GM23338 (cell line): Measurements from ENCODE around the gene ZNF865. TPM values are rescaled to one million over a fixed set of nuclear protein-coding genes. Genes with fewer than 3 reads are reported as not detected.
A peak's percentile ranks its signal among the peaks of the same experiment; 100 is the strongest.

Source experiments
- ATAC-seq: fragments of 200-7000 bp; cut with Tn5 transposase; 3 replicates; pipeline ENCODE4 v1.9.1; 2020
- DNase-seq: peaks from one replicate; pipeline ENCODE4 v3.0.0-alpha.2; 2015; ENCODE audit warnings: low spot score
- H2AFZ ChIP-seq: fragments of 200-600 bp; sonication (generic); 2 replicates; pipeline ENCODE4 v1.8.0; 2016; ENCODE audit warnings: antibody characterized with exemption, mild to moderate bottlenecking, moderate library complexity
- H3F3A ChIP-seq: fragments of 200-600 bp; sonication (generic); replicated peaks from 2 replicates; pipeline ENCODE4 v1.8.0; 2017; ENCODE audit warnings: antibody characterized with exemption, mixed run types, low read depth
- H3K27ac ChIP-seq: fragments of 200-600 bp; sonication (generic); 2 replicates; pipeline ENCODE4 v1.6.1; 2016; ENCODE audit warnings: low read depth
- H3K27me3 ChIP-seq: fragments of 200-600 bp; sonication (generic); 2 replicates; pipeline ENCODE4 v1.8.0; 2016; ENCODE audit warnings: mild to moderate bottlenecking, mixed run types, moderate library complexity; ENCODE audit not compliant: insufficient read depth
- H3K36me3 ChIP-seq: fragments of 200-600 bp; sonication (generic); 2 replicates; pipeline ENCODE4 v1.8.0; 2016; ENCODE audit warnings: mild to moderate bottlenecking; ENCODE audit not compliant: insufficient read depth
- H3K4me1 ChIP-seq: fragments of 200-600 bp; sonication (generic); 2 replicates; pipeline ENCODE4 v1.8.0; 2016; ENCODE audit warnings: mild to moderate bottlenecking, moderate library complexity; ENCODE audit not compliant: insufficient read depth
- H3K4me2 ChIP-seq: fragments of 200-600 bp; sonication (generic); 2 replicates; pipeline ENCODE4 v1.7.1; 2017; ENCODE audit warnings: mixed run types
- H3K4me3 ChIP-seq: fragments of 200-600 bp; sonication (generic); 2 replicates; pipeline ENCODE4 v1.6.1; 2016; ENCODE audit warnings: mixed run types
- H3K79me2 ChIP-seq: fragments of 200-600 bp; sonication (generic); replicated peaks from 2 replicates; pipeline ENCODE4 v1.8.0; 2017; ENCODE audit warnings: mild to moderate bottlenecking; ENCODE audit not compliant: insufficient read depth
- H3K9me2 ChIP-seq: fragments of 200-600 bp; sonication (generic); 2 replicates; pipeline ENCODE4 v1.8.0; 2017; ENCODE audit not compliant: insufficient read depth
- H4K20me1 ChIP-seq: fragments of 200-600 bp; sonication (generic); replicated peaks from 2 replicates; pipeline ENCODE4 v1.8.0; 2017; ENCODE audit warnings: mild to moderate bottlenecking; ENCODE audit not compliant: insufficient read depth
- H3K27ac Mint-ChIP-seq: 2 replicates; pipeline ENCODE4 v1.8.0; 2020; ENCODE audit warnings: inconsistent platforms, mild to moderate bottlenecking, moderate library complexity, mixed read lengths
- H3K27me3 Mint-ChIP-seq: 3 replicates; pipeline ENCODE4 v1.8.0; 2022; ENCODE audit warnings: low read depth, mild to moderate bottlenecking, moderate library complexity, mixed read lengths, inconsistent platforms; ENCODE audit not compliant: insufficient read depth, poor library complexity
- H3K36me3 Mint-ChIP-seq: 3 replicates; pipeline ENCODE4 v1.8.0; 2021; ENCODE audit warnings: low read depth, mild to moderate bottlenecking, inconsistent platforms, moderate library complexity, mixed read lengths
- H3K4me1 Mint-ChIP-seq: 3 replicates; pipeline ENCODE4 v1.8.0; 2020; ENCODE audit warnings: mild to moderate bottlenecking, inconsistent platforms, mixed read lengths
- H3K4me3 Mint-ChIP-seq: 3 replicates; pipeline ENCODE4 v1.8.0; 2021; ENCODE audit warnings: moderate library complexity, mild to moderate bottlenecking, inconsistent platforms, mixed read lengths
- H3K9me3 Mint-ChIP-seq: 3 replicates; pipeline ENCODE4 v1.8.0; 2020; ENCODE audit warnings: moderate library complexity, mild to moderate bottlenecking, inconsistent platforms, mixed read lengths
- EZH2phosphoT487 ChIP-seq: fragments of 200-600 bp; sonication (generic); IDR thresholded peaks from one replicate; pipeline ENCODE4 v1.8.1; 2018; ENCODE audit warnings: antibody characterized with exemption; ENCODE audit not compliant: unreplicated experiment
- JUNB ChIP-seq: IDR thresholded peaks from one replicate; pipeline ENCODE4 v1.6.1; 2016; ENCODE audit warnings: antibody characterized with exemption; ENCODE audit not compliant: unreplicated experiment
- POLR2AphosphoS5 ChIP-seq: IDR thresholded peaks from 2 replicates; pipeline ENCODE4 v1.6.1; 2016; ENCODE audit warnings: antibody characterized with exemption, low read depth
- STAT1 ChIP-seq: IDR thresholded peaks from one replicate; pipeline ENCODE4 v1.6.1; 2016; ENCODE audit warnings: antibody characterized with exemption; ENCODE audit not compliant: unreplicated experiment
- polyA plus RNA-seq: library from polyadenylated mRNA; unstranded; fragments of >200 nt; fragmentation: Nextera tagmentation; extraction: Ambion mirVana; gene quantifications from 2 replicates; pipeline ENCODE4 v1.2.1, GENCODE V29; 2016
- total RNA-seq: library from RNA; depleted of rRNA; stranded (reverse); fragments of >200 nt; shearing (Covaris generic); gene quantifications from 2 replicates; pipeline ENCODE4 v1.2.3, GENCODE V29; 2014
- TF ChIP-seq, protein P1 (sequence below): fragments of 250-450 bp; sonication (Bioruptor Pico); IDR thresholded peaks from 2 replicates; pipeline ENCODE4 v1.5.0; 2020; ENCODE audit warnings: mild to moderate bottlenecking, moderate library complexity
- TF ChIP-seq, protein P2 (sequence below), 2 experiments: fragments of 200-600 bp in 1 of 2; sonication (generic) in 1 of 2; conservative IDR thresholded peaks; 2 replicates each; pipeline versions ENCODE4 v1.5.1 to v1.6.1; 2016 to 2017; ENCODE audit warnings: antibody characterized with exemption in 2 of 2, low read depth in 2 of 2, mild to moderate bottlenecking in 2 of 2, moderate library complexity in 1 of 2
- TF ChIP-seq, protein P3 (sequence below): IDR thresholded peaks from one replicate; pipeline ENCODE4 v1.6.1; 2018; ENCODE audit warnings: antibody characterized with exemption; ENCODE audit not compliant: unreplicated experiment

ZNF865 gene
- total and polyA plus RNA-seq, 2 experiments from 2014 or later = 2.2 to 12.1 TPM

DNA sequence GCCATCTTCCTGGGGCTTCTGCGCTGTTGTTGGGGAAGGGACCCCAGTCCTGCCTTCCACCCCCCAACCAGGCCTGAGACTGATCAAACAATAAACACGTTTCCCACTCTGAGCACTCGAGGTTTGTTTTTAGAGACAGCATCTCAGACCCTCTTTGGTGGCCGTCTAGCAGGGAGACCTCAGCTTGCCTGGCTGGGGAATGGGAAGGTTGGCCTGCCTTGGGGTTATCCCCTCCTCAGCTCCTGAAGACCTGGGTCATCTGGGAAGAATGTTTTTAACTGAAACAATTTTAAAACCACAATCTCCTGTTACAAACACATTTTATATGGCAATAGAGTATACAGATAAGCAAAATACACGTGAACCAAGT is 40.0 kb downstream of the ZNF865 start:
- H3K4me3 ChIP-seq = no peak overlapping the region
- no peak for DNase-seq
- no peaks in the 10 kb centered on the region; the same call in 1 of the 2 replicates for H3K4me1 ChIP-seq
- H3K36me3 Mint-ChIP-seq = peaks cover 37% of the 10 kb centered on the region
- H3K27ac ChIP-seq = no peak overlapping the region
- H3K27me3 ChIP-seq = no peaks in the 10 kb centered on the region
- TF ChIP-seq, protein P1, sequence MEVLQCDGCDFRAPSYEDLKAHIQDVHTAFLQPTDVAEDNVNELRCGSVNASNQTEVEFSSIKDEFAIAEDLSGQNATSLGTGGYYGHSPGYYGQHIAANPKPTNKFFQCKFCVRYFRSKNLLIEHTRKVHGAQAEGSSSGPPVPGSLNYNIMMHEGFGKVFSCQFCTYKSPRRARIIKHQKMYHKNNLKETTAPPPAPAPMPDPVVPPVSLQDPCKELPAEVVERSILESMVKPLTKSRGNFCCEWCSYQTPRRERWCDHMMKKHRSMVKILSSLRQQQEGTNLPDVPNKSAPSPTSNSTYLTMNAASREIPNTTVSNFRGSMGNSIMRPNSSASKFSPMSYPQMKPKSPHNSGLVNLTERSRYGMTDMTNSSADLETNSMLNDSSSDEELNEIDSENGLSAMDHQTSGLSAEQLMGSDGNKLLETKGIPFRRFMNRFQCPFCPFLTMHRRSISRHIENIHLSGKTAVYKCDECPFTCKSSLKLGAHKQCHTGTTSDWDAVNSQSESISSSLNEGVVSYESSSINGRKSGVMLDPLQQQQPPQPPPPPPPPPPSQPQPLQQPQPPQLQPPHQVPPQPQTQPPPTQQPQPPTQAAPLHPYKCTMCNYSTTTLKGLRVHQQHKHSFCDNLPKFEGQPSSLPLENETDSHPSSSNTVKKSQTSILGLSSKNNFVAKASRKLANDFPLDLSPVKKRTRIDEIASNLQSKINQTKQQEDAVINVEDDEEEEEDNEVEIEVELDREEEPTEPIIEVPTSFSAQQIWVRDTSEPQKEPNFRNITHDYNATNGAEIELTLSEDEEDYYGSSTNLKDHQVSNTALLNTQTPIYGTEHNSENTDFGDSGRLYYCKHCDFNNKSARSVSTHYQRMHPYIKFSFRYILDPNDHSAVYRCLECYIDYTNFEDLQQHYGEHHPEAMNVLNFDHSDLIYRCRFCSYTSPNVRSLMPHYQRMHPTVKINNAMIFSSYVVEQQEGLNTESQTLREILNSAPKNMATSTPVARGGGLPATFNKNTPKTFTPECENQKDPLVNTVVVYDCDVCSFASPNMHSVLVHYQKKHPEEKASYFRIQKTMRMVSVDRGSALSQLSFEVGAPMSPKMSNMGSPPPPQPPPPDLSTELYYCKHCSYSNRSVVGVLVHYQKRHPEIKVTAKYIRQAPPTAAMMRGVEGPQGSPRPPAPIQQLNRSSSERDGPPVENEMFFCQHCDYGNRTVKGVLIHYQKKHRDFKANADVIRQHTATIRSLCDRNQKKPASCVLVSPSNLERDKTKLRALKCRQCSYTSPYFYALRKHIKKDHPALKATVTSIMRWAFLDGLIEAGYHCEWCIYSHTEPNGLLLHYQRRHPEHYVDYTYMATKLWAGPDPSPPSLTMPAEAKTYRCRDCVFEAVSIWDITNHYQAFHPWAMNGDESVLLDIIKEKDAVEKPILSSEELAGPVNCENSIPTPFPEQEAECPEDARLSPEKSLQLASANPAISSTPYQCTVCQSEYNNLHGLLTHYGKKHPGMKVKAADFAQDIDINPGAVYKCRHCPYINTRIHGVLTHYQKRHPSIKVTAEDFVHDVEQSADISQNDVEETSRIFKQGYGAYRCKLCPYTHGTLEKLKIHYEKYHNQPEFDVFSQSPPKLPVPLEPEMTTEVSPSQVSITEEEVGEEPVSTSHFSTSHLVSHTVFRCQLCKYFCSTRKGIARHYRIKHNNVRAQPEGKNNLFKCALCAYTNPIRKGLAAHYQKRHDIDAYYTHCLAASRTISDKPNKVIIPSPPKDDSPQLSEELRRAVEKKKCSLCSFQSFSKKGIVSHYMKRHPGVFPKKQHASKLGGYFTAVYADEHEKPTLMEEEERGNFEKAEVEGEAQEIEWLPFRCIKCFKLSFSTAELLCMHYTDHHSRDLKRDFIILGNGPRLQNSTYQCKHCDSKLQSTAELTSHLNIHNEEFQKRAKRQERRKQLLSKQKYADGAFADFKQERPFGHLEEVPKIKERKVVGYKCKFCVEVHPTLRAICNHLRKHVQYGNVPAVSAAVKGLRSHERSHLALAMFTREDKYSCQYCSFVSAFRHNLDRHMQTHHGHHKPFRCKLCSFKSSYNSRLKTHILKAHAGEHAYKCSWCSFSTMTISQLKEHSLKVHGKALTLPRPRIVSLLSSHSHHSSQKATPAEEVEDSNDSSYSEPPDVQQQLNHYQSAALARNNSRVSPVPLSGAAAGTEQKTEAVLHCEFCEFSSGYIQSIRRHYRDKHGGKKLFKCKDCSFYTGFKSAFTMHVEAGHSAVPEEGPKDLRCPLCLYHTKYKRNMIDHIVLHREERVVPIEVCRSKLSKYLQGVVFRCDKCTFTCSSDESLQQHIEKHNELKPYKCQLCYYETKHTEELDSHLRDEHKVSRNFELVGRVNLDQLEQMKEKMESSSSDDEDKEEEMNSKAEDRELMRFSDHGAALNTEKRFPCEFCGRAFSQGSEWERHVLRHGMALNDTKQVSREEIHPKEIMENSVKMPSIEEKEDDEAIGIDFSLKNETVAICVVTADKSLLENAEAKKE (CRISPR knock-in tag) = no peak
- TF ChIP-seq, protein P2, sequence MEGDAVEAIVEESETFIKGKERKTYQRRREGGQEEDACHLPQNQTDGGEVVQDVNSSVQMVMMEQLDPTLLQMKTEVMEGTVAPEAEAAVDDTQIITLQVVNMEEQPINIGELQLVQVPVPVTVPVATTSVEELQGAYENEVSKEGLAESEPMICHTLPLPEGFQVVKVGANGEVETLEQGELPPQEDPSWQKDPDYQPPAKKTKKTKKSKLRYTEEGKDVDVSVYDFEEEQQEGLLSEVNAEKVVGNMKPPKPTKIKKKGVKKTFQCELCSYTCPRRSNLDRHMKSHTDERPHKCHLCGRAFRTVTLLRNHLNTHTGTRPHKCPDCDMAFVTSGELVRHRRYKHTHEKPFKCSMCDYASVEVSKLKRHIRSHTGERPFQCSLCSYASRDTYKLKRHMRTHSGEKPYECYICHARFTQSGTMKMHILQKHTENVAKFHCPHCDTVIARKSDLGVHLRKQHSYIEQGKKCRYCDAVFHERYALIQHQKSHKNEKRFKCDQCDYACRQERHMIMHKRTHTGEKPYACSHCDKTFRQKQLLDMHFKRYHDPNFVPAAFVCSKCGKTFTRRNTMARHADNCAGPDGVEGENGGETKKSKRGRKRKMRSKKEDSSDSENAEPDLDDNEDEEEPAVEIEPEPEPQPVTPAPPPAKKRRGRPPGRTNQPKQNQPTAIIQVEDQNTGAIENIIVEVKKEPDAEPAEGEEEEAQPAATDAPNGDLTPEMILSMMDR (conservative IDR thresholded peaks at IDR 0.05; ENCODE audit: low read depth in 2 of 2) = no peak
- TF ChIP-seq EZH2phosphoT487 = no peak
- no peak for TF ChIP-seq POLR2AphosphoS5
- TF ChIP-seq, protein P3, sequence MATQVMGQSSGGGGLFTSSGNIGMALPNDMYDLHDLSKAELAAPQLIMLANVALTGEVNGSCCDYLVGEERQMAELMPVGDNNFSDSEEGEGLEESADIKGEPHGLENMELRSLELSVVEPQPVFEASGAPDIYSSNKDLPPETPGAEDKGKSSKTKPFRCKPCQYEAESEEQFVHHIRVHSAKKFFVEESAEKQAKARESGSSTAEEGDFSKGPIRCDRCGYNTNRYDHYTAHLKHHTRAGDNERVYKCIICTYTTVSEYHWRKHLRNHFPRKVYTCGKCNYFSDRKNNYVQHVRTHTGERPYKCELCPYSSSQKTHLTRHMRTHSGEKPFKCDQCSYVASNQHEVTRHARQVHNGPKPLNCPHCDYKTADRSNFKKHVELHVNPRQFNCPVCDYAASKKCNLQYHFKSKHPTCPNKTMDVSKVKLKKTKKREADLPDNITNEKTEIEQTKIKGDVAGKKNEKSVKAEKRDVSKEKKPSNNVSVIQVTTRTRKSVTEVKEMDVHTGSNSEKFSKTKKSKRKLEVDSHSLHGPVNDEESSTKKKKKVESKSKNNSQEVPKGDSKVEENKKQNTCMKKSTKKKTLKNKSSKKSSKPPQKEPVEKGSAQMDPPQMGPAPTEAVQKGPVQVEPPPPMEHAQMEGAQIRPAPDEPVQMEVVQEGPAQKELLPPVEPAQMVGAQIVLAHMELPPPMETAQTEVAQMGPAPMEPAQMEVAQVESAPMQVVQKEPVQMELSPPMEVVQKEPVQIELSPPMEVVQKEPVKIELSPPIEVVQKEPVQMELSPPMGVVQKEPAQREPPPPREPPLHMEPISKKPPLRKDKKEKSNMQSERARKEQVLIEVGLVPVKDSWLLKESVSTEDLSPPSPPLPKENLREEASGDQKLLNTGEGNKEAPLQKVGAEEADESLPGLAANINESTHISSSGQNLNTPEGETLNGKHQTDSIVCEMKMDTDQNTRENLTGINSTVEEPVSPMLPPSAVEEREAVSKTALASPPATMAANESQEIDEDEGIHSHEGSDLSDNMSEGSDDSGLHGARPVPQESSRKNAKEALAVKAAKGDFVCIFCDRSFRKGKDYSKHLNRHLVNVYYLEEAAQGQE = no peak
- no peak for TF ChIP-seq STAT1
- TF ChIP-seq JUNB = no peak
- peak overlapping the region; percentile 84 for H3K4me3 Mint-ChIP-seq
- peaks cover 41% of the 10 kb centered on the region for H3K27me3 Mint-ChIP-seq
- no peaks in the 10 kb centered on the region for H3K9me2 ChIP-seq
- H3K36me3 ChIP-seq = no peaks in the 10 kb centered on the region
- ATAC-seq = no peak
- peaks cover 25% of the 10 kb centered on the region for H3K4me1 Mint-ChIP-seq
- peaks cover 22% of the 10 kb centered on the region for H3F3A ChIP-seq
- H3K4me2 ChIP-seq = no peak overlapping the region
- H3K9me3 Mint-ChIP-seq = peaks cover under 1% of the 10 kb centered on the region; the same call in 2 of the 3 replicates
- no peaks in the 10 kb centered on the region for H4K20me1 ChIP-seq
- peaks cover 37% of the 10 kb centered on the region for H3K79me2 ChIP-seq
- H3K27ac Mint-ChIP-seq = no peak overlapping the region
- H2AFZ ChIP-seq = no peak overlapping the region
